Suprapubic skin (tissue), 4 donors: ENCODE data around the gene CCNL2. TPM values are rescaled to one million over a fixed set of nuclear protein-coding genes. Genes with fewer than 3 reads are reported as not detected.
"Not testable (repeated sequence)": the region's sequence is repeated elsewhere in the genome, so short reads cannot be mapped to it uniquely, and the experiment has no call there.

Experiments used
- DNase-seq, 2 donors: peaks; one replicate each; pipeline ENCODE4 v3.0.0-alpha.2; 2019; ENCODE audit warnings: low spot score in 2 of 2
- H3K27ac ChIP-seq: fragments of 200-600 bp; sonication (generic); one replicate; pipeline ENCODE4 v1.5.1; 2019
- H3K27me3 ChIP-seq: fragments of 200-600 bp; sonication (generic); one replicate; pipeline ENCODE4 v1.5.1; 2019
- H3K36me3 ChIP-seq: fragments of 200-600 bp; sonication (generic); one replicate; pipeline ENCODE4 v1.5.1; 2019
- H3K4me1 ChIP-seq: fragments of 200-600 bp; sonication (generic); one replicate; pipeline ENCODE4 v1.5.1; 2019
- H3K4me3 ChIP-seq: fragments of 200-600 bp; sonication (generic); one replicate; pipeline ENCODE4 v1.5.1; 2019; ENCODE audit warnings: mild to moderate bottlenecking
- H3K9me3 ChIP-seq: fragments of 200-600 bp; sonication (generic); one replicate; pipeline ENCODE4 v1.5.1; 2019
- EP300 ChIP-seq: sonication (generic); formaldehyde crosslinking; IDR thresholded peaks from one replicate; pipeline ENCODE4 v1.6.1; 2017; ENCODE audit warnings: antibody characterized with exemption
- POLR2A ChIP-seq, 2 donors: fragments of 450-650 bp; IDR thresholded peaks; one replicate each; pipeline ENCODE4 v1.6.1; 2017; ENCODE audit warnings: antibody characterized with exemption in 2 of 2, mild to moderate bottlenecking in 2 of 2, moderate library complexity in 2 of 2
- POLR2AphosphoS5 ChIP-seq, 3 donors: sonication (generic); formaldehyde crosslinking; IDR thresholded peaks; one replicate each; pipeline ENCODE4 v1.6.1; 2017; ENCODE audit warnings: antibody characterized with exemption in 3 of 3
- WGBS: methylation state at CpG from one replicate; pipeline ENCODE4 v1.1.5; 2018; 5-methylcytosine and 5-hydroxymethylcytosine counted together
- total RNA-seq, 4 donors: library from RNA; depleted of rRNA; stranded (reverse); fragments of >200 nt; gene quantifications; one replicate each; pipeline ENCODE4 v1.1.0, GENCODE V29; 2016
- TF ChIP-seq, protein P1 (sequence below), 2 donors: fragments of 200-600 bp in 1 of 2; fragments of 450-650 bp in 1 of 2; sonication (generic) in 1 of 2; IDR thresholded peaks; one replicate each; pipeline ENCODE4 v1.5.1; 2016 to 2019; ENCODE audit warnings: antibody characterized with exemption in 2 of 2, mild to moderate bottlenecking in 1 of 2, moderate library complexity in 1 of 2

The CCNL2 gene
- 100 to 1,000 TPM; 136 to 599 (median 160) TPM for total RNA-seq

DNA sequence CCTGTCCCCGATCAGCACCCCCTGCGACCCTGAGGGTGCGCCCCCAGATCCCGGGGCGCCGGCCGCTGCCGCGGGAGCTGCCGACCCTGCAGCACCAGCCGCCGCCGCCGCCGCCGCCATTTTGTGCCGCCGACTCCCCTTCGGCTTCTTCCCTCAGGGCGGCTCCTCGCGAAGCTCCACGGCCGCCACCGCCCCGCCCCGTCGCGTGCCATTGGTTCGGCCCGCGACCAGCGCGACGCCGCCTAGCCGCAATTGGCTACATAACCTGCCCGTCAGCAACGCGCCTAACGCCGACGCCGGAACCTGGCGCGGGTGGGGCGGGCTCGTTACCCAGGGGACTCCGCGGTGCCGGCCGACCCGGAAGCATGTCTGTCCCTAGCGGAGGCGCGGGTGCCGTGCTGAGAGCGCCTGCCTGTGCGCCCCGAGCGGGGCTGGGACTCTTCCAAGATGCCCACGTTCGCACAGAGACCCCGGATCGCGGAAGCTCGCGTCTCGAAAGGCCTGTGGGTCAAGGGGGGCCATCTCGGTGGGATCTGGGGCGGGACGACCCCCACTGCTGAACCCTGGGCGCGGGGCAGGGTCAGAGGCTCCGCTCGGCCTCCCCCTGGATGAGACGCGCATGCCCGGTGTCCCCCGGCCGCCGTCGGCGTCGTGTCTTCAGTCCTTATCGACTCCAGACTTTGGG lies at the start of gene CCNL2:
TSS of gene CCNL2 (minus strand) at position 149 of the 685 bp plus-strand sequence. CDS start at position 120, 29 bp downstream.
- WGBS = under 1% methylated on average over 65 of the region's 86 CpGs
- H3K4me1 ChIP-seq = peaks cover 43% of the 10 kb centered on the region
- H3K27ac ChIP-seq = peak within 1 kb of the TSS; percentile 83
- TF ChIP-seq, protein P1, sequence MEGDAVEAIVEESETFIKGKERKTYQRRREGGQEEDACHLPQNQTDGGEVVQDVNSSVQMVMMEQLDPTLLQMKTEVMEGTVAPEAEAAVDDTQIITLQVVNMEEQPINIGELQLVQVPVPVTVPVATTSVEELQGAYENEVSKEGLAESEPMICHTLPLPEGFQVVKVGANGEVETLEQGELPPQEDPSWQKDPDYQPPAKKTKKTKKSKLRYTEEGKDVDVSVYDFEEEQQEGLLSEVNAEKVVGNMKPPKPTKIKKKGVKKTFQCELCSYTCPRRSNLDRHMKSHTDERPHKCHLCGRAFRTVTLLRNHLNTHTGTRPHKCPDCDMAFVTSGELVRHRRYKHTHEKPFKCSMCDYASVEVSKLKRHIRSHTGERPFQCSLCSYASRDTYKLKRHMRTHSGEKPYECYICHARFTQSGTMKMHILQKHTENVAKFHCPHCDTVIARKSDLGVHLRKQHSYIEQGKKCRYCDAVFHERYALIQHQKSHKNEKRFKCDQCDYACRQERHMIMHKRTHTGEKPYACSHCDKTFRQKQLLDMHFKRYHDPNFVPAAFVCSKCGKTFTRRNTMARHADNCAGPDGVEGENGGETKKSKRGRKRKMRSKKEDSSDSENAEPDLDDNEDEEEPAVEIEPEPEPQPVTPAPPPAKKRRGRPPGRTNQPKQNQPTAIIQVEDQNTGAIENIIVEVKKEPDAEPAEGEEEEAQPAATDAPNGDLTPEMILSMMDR (IDR thresholded peaks at IDR 0.05) = peak; percentile 69 to 75
- no peak for TF ChIP-seq EP300
- TF ChIP-seq POLR2AphosphoS5 (IDR thresholded peaks at IDR 0.05) = peak; percentile 76 to 93 (median 79)
- peak in 1 of 2 donors; percentile 59 for TF ChIP-seq POLR2A (IDR thresholded peaks at IDR 0.05)
- no peaks in the 10 kb centered on the region for H3K9me3 ChIP-seq
- peak; percentile 99 for DNase-seq
- no peaks in the 10 kb centered on the region for H3K27me3 ChIP-seq
- H3K4me3 ChIP-seq = peak within 1 kb of the TSS; percentile 57
- H3K36me3 ChIP-seq = peaks cover 69% of the 10 kb centered on the region

DNA sequence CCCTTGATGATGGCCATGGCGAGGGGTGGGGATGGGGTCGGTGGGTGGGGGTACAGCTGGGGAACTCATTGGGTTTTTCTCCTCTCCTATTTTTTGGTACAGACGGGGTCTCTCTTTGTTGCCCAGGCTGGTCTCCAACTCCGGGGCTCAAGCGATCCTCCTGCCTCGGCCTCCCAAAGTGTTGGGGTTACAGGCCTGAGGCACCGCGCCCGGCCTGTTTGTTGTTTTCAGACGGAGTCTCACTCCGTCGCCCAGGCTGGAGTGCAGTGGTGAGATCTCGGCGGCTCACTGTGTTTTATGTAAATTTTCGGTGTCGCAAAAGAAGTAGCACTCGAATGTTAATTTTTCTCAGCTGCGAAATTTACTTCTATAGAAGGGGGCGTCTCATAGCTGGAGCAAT lies 47.5 kb upstream of the CCNL2 start:
- DNase-seq, H3K27me3 ChIP-seq, H3K4me3 ChIP-seq, H3K4me1 ChIP-seq, H3K36me3 ChIP-seq, H3K27ac ChIP-seq, H3K9me3 ChIP-seq: not testable (repeated sequence)
- 93% methylated on average over 19 of the region's 19 CpGs for WGBS

DNA sequence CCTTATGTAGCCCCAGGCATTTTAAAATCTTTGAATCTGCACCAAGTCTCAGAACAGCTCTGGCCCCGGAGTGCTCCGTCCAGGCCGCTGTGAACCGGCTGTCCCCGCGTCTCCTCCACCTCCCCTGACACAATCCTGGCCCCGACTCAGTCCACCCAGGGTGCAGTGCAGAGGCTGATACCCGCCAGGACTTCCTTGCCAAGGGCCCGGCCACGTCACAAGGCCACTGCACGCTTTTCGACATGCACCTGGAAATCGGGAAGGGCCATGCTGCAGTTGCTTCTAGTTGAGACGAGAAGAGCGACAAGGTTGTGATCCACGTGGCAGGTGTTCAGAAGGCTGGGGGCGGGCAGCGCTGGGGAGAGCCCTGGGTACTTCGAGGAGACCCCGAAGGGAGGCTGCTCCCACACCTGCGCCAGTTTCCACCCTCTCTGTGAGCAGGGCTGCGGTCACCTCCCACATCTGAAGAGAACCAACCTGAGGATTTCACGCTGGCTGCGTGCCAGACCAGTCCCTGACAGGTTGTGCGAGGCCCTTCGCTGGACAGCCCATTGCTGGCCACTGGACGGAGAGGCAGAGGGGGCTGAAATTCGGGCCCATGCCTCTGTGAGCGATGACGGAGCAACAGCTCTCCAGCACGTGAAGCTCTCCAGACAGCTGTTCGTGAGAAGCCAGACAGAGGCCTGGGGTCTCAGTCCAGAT lies 43.1 kb upstream of the CCNL2 start:
- Histone ChIP-seq H3K4me1 (peaks cover 31% of the 10 kb centered on the region), H3K27ac (no peak overlapping the region), H3K27me3 (no peaks in the 10 kb centered on the region), H3K36me3 (peaks cover 9% of the 10 kb centered on the region), H3K9me3 (no peaks in the 10 kb centered on the region), H3K4me3 (no peak overlapping the region)
- 86% methylated on average over 32 of the region's 32 CpGs for whole genome bisulfite sequencing
- no peak for TF ChIP-seq POLR2AphosphoS5 (IDR thresholded peaks at IDR 0.05)
- DNase-seq = no peak

DNA sequence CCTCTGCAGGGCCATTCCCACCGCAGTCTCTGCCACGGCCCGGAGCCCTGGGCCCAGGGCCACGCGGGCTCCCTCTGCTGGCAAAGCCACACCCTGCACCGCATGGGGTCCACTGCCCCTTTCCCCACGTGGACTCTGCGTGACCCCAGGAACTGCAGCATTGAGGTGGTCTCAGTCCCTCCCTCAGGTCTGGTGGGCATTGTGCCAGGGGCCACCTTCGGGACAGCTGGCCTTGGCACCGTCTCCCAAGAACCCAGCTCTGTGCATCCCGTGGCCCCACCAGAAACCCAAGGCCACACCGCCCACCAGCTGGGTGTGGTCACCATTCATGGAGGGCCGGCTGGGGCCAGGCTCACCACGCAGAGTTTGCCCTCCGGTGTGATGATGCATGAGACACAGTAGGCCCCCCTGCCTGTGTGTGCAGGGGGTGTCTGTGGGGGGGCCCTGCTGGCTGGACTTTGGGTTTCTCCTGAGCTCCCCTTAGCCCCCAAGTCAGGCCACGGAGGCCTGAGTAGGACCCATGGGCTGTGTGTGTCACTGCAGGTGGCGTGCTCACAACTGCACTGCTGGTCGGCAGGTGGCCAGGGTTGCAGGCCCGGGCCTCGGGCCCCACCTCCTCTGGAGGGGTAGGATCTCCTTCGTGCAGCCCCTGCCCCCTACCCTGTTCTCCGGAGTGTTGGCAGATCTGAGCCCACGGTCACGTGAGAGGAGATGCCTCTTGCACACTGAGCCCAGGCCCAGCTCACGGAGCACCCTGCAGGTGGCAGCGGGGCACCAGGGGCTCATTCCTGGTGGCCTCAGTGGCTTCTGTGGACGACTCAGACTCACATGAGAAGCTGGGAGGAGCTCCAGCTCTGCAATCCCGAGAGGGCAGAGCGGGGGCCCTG lies 42.1 kb upstream of the CCNL2 start:
- Histone ChIP-seq H3K4me1 (peaks cover 40% of the 10 kb centered on the region), H3K27ac (no peak overlapping the region), H3K27me3 (no peaks in the 10 kb centered on the region), H3K4me3 (no peak overlapping the region), H3K9me3 (no peaks in the 10 kb centered on the region), H3K36me3 (peaks cover 9% of the 10 kb centered on the region)
- TF ChIP-seq, protein P1 (IDR thresholded peaks at IDR 0.05) = peak; percentile 49 to 92
- TF ChIP-seq EP300 = no peak
- 34% methylated on average over 8 of the region's 29 CpGs for WGBS
- peak in 1 of 2 donors; percentile 75 for DNase-seq

DNA sequence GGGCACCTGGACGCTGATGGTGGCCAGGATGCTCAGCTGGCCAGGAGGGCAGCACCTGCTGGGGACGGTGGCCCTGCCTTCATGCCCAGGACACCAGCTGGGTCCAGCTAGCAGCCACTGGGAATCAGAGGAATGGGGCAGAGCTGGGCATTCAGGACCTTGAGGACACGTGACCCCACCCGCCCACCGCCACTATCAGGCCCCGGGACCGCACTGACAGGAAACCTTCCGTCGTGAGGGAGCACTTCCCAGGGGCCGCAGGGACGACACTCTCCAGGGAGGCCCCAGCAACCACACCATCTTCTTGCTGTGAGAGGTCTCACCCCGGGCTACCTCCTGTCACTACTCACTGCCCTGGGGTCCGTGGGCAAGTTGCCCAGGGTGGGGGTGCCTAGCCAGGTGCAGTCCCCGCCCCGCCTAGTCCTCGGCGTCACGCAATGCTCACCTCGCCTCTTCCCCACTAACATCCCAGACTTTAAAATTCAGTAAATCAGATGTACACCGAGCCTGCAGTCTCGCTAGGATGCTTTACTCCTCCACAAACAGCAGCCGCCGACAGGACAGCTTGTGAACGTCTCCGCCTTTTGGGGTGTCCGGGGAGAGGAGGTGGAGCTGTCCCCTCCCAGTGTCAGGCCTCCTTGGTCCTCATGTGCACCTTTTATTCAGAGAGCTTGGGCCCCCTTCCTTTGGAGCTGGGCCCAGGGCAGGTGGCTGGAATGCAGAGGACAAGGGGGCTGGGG lies 41.3 kb upstream of the CCNL2 start:
- no peak overlapping the region for H3K27ac ChIP-seq

More for the DNA sequence above, 41.3 kb upstream of the CCNL2 start:
- H3K36me3 ChIP-seq = peaks cover 9% of the 10 kb centered on the region
- H3K27me3 ChIP-seq = no peaks in the 10 kb centered on the region
- H3K4me3 ChIP-seq = no peak overlapping the region
- DNase-seq = no peak
- WGBS = 69% methylated on average over 15 of the region's 26 CpGs
- H3K9me3 ChIP-seq = no peaks in the 10 kb centered on the region
- H3K4me1 ChIP-seq = peaks cover 49% of the 10 kb centered on the region
- TF ChIP-seq EP300 (no peak), POLR2AphosphoS5 (IDR thresholded peaks at IDR 0.05) (no peak), POLR2A (IDR thresholded peaks at IDR 0.05) (no peak)
- TF ChIP-seq, protein P1 (IDR thresholded peaks at IDR 0.05) = no peak
